Fibroblast of skin of left quadriceps (primary cell): ENCODE measurements around the gene IMMP2L.
"Not testable (repeated sequence)": the region's sequence is repeated elsewhere in the genome, so short reads cannot be mapped to it uniquely, and the experiment has no call there.

Experiments
- DNase-seq, 2 experiments: peaks; one replicate each; pipeline ENCODE4 v3.0.0-alpha.2; 2013; ENCODE audit warnings: low read depth in 2 of 2

Gene IMMP2L

GRCh38 chr7:111333010-111333409, 229.3 kb downstream of the IMMP2L start:
- DNase-seq: no peak

GRCh38 chr7:111330235-111330523, 232.1 kb downstream of the IMMP2L start:
- DNase-seq: no peak

GRCh38 chr7:111329367-111330234, 232.7 kb downstream of the IMMP2L start:
- DNase-seq: no peak

- no peak for DNase-seq
Measured at GRCh38 chr7:111328487-111328886, 233.8 kb downstream of the IMMP2L start.

- DNase-seq: no peak
Measured at GRCh38 chr7:111324776-111325175, 237.5 kb downstream of the IMMP2L start.

- no peak for DNase-seq
Measured at GRCh38 chr7:111324228-111324627, 238.1 kb downstream of the IMMP2L start.

GRCh38 chr7:111323670-111324069, 238.6 kb downstream of the IMMP2L start:
- not testable (repeated sequence) for DNase-seq

- DNase-seq: no peak
Measured at GRCh38 chr7:111320133-111320532, 242.2 kb downstream of the IMMP2L start.

GRCh38 chr7:111312966-111313365, 249.3 kb downstream of the IMMP2L start:
- DNase-seq: no peak

GRCh38 chr7:111308691-111309090, 253.6 kb downstream of the IMMP2L start:
- no peak for DNase-seq

- DNase-seq: no peak
Measured at GRCh38 chr7:111301891-111302290, 260.4 kb downstream of the IMMP2L start.

- DNase-seq: no peak
Measured at GRCh38 chr7:111294494-111294893, 267.8 kb downstream of the IMMP2L start.

GRCh38 chr7:111292026-111292470, 270.2 kb downstream of the IMMP2L start:
- DNase-seq: peak; percentile 20 to 27

- no peak for DNase-seq
Measured at GRCh38 chr7:111290982-111291381, 271.3 kb downstream of the IMMP2L start.

- DNase-seq: no peak
Measured at GRCh38 chr7:111290419-111290818, 271.9 kb downstream of the IMMP2L start.

- DNase-seq: not testable (repeated sequence)
Measured at GRCh38 chr7:111288441-111288840, 273.9 kb downstream of the IMMP2L start.

- no peak for DNase-seq
Measured at GRCh38 chr7:111282626-111283025, 279.7 kb downstream of the IMMP2L start.

- peak; percentile 28 to 29 for DNase-seq
Measured at GRCh38 chr7:111274857-111275256, 287.4 kb downstream of the IMMP2L start.

GRCh38 chr7:111272092-111272491, 290.2 kb downstream of the IMMP2L start:
- no peak for DNase-seq

GRCh38 chr7:111270794-111271193, 291.5 kb downstream of the IMMP2L start:
- DNase-seq: not testable (repeated sequence)

GRCh38 chr7:111268941-111269340, 293.4 kb downstream of the IMMP2L start:
- no peak for DNase-seq

GRCh38 chr7:111266613-111267012, 295.7 kb downstream of the IMMP2L start:
- peak; percentile 44 to 54 for DNase-seq

- DNase-seq: no peak
Measured at GRCh38 chr7:111265394-111265793, 296.9 kb downstream of the IMMP2L start.

GRCh38 chr7:111264981-111265380, 297.3 kb downstream of the IMMP2L start:
- no peak for DNase-seq
